HEK293T (cell line): Measurements from ENCODE around the gene ZNF273.

Experiments used
- ARNT ChIP-seq: fragments of 450-650 bp; IDR thresholded peaks from 2 replicates; pipeline ENCODE4 v1.6.1; 2017; ENCODE audit warnings: mild to moderate bottlenecking
- BHLHE40 ChIP-seq: fragments of 450-650 bp; IDR thresholded peaks from 2 replicates; pipeline ENCODE4 v1.6.1; 2016; ENCODE audit warnings: mild to moderate bottlenecking, moderate library complexity, borderline replicate concordance
- ELF4 ChIP-seq: fragments of 450-650 bp; IDR thresholded peaks from 2 replicates; pipeline ENCODE4 v1.6.1; 2017; ENCODE audit warnings: antibody characterized with exemption
- FOXA1 ChIP-seq: fragments of 450-650 bp; IDR thresholded peaks from 2 replicates; pipeline ENCODE4 v1.6.1; 2016; ENCODE audit warnings: mild to moderate bottlenecking
- FOXK2 ChIP-seq: fragments of 450-650 bp; IDR thresholded peaks from 2 replicates; pipeline ENCODE4 v1.6.1; 2016; ENCODE audit warnings: mild to moderate bottlenecking
- FOXM1 ChIP-seq: fragments of 450-650 bp; IDR thresholded peaks from 2 replicates; pipeline ENCODE4 v1.6.1; 2017; ENCODE audit warnings: mild to moderate bottlenecking, borderline replicate concordance
- HDGF ChIP-seq: fragments of 450-650 bp; IDR thresholded peaks from 2 replicates; pipeline ENCODE4 v1.6.1; 2017; ENCODE audit warnings: antibody characterized with exemption, borderline replicate concordance
- L3MBTL2 ChIP-seq: fragments of 450-650 bp; conservative IDR thresholded peaks from 2 replicates; pipeline ENCODE4 v1.6.1; 2016; ENCODE audit warnings: mild to moderate bottlenecking
- LEF1 ChIP-seq: fragments of 450-650 bp; IDR thresholded peaks from 2 replicates; pipeline ENCODE4 v1.6.1; 2017; ENCODE audit warnings: mild to moderate bottlenecking, borderline replicate concordance
- NFRKB ChIP-seq: fragments of 450-650 bp; IDR thresholded peaks from 2 replicates; pipeline ENCODE4 v1.6.1; 2016; ENCODE audit warnings: mild to moderate bottlenecking, moderate library complexity
- SP1 ChIP-seq: fragments of 450-650 bp; IDR thresholded peaks from 2 replicates; pipeline ENCODE4 v1.6.1; 2017
- SUZ12 ChIP-seq: fragments of 450-650 bp; IDR thresholded peaks from 2 replicates; pipeline ENCODE4 v1.6.1; 2016; ENCODE audit warnings: mild to moderate bottlenecking
- ZNF384 ChIP-seq: fragments of 450-650 bp; IDR thresholded peaks from 2 replicates; pipeline ENCODE4 v1.6.1; 2016
- TF ChIP-seq, protein P1 (sequence below): fragments of 450-650 bp; IDR thresholded peaks from 2 replicates; pipeline ENCODE4 v1.6.1; 2016

DNA sequence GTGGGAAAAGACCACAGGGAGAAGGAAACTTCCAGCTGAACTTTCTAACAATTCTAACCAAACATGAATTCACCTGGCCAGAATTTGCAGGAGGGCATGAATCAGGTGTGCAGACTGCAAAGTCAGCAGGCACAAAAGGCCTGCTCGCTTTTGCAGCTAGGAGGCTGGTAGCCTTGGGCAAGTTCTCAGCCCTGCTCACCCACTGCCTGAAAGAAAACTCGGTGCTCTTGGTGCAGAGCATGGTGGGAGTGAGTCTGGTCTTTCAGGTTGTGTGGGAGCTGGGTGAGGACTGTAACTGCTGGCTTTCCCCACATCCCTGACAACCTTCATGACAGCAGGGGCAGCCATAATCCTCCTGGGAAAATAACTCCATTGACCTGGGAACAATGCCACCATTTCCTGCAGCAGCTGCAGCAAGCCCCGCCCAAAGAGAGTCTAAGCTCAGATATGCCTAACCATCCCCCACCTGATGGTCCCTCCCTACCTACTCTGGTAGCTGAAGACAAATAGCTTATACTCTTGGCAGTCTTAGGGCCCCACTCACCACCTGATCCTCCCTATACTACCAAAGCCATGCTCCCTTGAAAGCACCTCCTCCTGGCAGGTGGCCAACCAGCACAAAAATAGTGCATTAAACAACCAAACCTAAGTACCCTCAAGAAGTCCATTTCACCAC lies 56.1 kb downstream of the ZNF273 start:
- no peak for TF ChIP-seq ELF4
- TF ChIP-seq FOXM1: no peak
- TF ChIP-seq SP1: no peak
- no peak for TF ChIP-seq BHLHE40
- no peak for TF ChIP-seq LEF1
- no peak for TF ChIP-seq HDGF
- no peak for TF ChIP-seq SUZ12
- TF ChIP-seq NFRKB: no peak
- TF ChIP-seq, protein P1, sequence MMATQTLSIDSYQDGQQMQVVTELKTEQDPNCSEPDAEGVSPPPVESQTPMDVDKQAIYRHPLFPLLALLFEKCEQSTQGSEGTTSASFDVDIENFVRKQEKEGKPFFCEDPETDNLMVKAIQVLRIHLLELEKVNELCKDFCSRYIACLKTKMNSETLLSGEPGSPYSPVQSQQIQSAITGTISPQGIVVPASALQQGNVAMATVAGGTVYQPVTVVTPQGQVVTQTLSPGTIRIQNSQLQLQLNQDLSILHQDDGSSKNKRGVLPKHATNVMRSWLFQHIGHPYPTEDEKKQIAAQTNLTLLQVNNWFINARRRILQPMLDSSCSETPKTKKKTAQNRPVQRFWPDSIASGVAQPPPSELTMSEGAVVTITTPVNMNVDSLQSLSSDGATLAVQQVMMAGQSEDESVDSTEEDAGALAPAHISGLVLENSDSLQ: no peak
- TF ChIP-seq ZNF384: no peak
- TF ChIP-seq FOXK2: no peak
- no peak for TF ChIP-seq FOXA1
- no peak for TF ChIP-seq ARNT
- no peak for TF ChIP-seq L3MBTL2
